GM12891 (cell line): ENCODE results near the gene FAM131B.

Source experiments
- PAX5 ChIP-seq: IDR thresholded peaks from 2 replicates; pipeline ENCODE4 v1.6.1; 2011; ENCODE audit warnings: low read length, moderate library complexity, mild to moderate bottlenecking; ENCODE audit not compliant: insufficient read depth, severe bottlenecking
- POLR2A ChIP-seq: IDR thresholded peaks from 2 replicates; pipeline ENCODE4 v1.6.1; 2011; ENCODE audit warnings: low read depth, low read length, control low read depth
- POLR2AphosphoS5 ChIP-seq: IDR thresholded peaks from 2 replicates; pipeline ENCODE4 v1.6.1; 2011; ENCODE audit warnings: low read depth, low read length, control low read depth
- POU2F2 ChIP-seq: IDR thresholded peaks from 2 replicates; pipeline ENCODE4 v1.6.1; 2011; ENCODE audit warnings: low read depth, mild to moderate bottlenecking, control low read depth, low read length, moderate library complexity
- SPI1 ChIP-seq: IDR thresholded peaks from 2 replicates; pipeline ENCODE4 v1.6.1; 2011; ENCODE audit warnings: low read depth, low read length, control low read depth
- TAF1 ChIP-seq: IDR thresholded peaks from 2 replicates; pipeline ENCODE4 v1.6.1; 2011; ENCODE audit warnings: low read depth, low read length, control low read depth

DNA sequence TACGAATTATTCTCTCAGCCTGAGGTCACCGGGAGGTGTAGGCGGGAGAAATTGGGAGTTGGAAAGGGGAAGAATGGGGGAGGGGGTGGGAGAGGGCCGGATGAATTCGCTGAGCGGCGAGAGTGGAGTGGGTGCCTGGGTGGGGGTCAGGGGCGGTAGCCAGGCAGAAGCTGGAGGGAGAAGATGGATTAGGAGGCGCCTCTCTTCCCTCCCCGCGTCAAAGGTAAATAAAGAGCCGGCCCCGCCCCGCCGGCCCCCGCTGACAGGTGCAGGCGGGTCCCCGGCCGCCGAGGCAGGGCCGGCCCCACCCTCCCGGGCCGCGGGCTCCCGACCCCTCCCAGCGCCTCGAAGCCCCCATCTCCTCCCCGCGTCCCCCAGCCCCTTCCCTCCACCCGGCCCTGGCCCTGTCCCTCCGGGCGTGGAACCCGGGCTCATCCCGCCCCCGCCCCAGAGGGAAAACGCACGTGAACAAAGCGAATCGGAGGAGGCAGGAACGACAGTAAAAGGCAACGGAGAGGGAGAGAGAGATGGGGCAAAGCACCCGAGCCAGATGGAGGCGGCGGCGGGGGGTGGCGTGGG is 872 bp downstream of the FAM131B start:
- TF ChIP-seq POLR2A (no peak), PAX5 (no peak), POLR2AphosphoS5 (no peak), SPI1 (no peak), TAF1 (no peak), POU2F2 (no peak)
